Ascending aorta (tissue), 2 donors: ENCODE results near the gene COPS2. TPM values are rescaled to one million over a fixed set of nuclear protein-coding genes. Genes with fewer than 3 reads are reported as not detected.

Experiments
- DNase-seq, 2 donors: peaks; one replicate each; pipeline ENCODE4 v3.0.0-alpha.2; 2019; ENCODE audit warnings: low spot score in 2 of 2
- H3K27ac ChIP-seq, 2 donors: fragments of 200-600 bp; sonication (generic); one replicate each; pipeline ENCODE4 v1.5.1; 2016 to 2017; ENCODE audit warnings: mild to moderate bottlenecking in 1 of 2
- H3K27me3 ChIP-seq: fragments of 200-600 bp; sonication (generic); one replicate; pipeline ENCODE4 v1.5.1; 2017
- H3K36me3 ChIP-seq, 2 donors: fragments of 200-600 bp; sonication (generic); one replicate each; pipeline ENCODE4 v1.5.1; 2016
- H3K4me1 ChIP-seq, 2 donors: fragments of 200-600 bp; sonication (generic); one replicate each; pipeline ENCODE4 v1.5.1; 2016 to 2017; ENCODE audit warnings: mild to moderate bottlenecking in 1 of 2
- H3K4me3 ChIP-seq, 2 donors: fragments of 200-600 bp; sonication (generic); one replicate each; pipeline ENCODE4 v1.5.1; 2016 to 2017; ENCODE audit warnings: mild to moderate bottlenecking in 1 of 2
- H3K9me3 ChIP-seq, 2 donors: fragments of 200-600 bp; sonication (generic); one replicate each; pipeline ENCODE4 v1.5.1; 2016
- intact Hi-C: fragments of 100-400 bp; cut with DNase I; formaldehyde crosslinking; loops from one replicate; pipeline ENCODE4 v1.15.1; 2023
- total RNA-seq: library from RNA; depleted of rRNA; stranded (reverse); fragments of >200 nt; gene quantifications from one replicate; pipeline ENCODE4 v1.1.0, GENCODE V29; 2016
- TF ChIP-seq, protein P1 (sequence below), 3 experiments: fragments of 200-600 bp in 2 of 3; fragments of 450-650 bp in 1 of 3; sonication (generic) in 2 of 3; IDR thresholded peaks; one replicate each; pipeline ENCODE4 v1.5.1; 2016 to 2019; ENCODE audit warnings: antibody characterized with exemption in 3 of 3, mild to moderate bottlenecking in 1 of 3, moderate library complexity in 1 of 3

The COPS2 gene
- total RNA-seq, 1 donor from 2014 or later, result 56.0 TPM

DNA sequence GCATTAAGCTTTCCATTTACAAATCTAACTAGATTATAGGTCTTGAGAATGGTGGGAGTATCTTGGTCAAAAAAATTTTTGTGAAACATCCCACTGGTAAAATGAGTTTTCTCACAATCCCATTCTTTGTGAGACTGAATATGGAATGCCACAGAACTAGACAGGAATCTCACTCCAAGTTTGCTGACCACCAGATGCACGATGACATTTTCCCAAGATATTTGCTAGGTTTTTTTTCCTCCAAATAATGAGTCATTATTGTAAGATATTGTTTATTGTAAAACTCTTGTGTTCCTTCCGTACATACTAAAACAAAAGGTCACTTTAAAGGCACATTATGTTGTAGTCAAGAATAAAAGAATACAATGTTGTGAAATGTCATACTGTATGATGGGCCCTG, 53.9 kb downstream of the COPS2 start:
- peaks cover 0 to 16% of the 10 kb centered on the region in 2 donors for H3K36me3 ChIP-seq
- intact Hi-C loops, result loop anchor here (5.0 kb wide), 1 partner anchor 154 kb away; no protein-coding TSS in a partner anchor
- no peak for DNase-seq
- no peak overlapping the region for H3K27ac ChIP-seq
- no peaks in the 10 kb centered on the region for H3K4me1 ChIP-seq
- H3K4me3 ChIP-seq, result no peak overlapping the region
- H3K27me3 ChIP-seq, result no peaks in the 10 kb centered on the region
- TF ChIP-seq, protein P1, sequence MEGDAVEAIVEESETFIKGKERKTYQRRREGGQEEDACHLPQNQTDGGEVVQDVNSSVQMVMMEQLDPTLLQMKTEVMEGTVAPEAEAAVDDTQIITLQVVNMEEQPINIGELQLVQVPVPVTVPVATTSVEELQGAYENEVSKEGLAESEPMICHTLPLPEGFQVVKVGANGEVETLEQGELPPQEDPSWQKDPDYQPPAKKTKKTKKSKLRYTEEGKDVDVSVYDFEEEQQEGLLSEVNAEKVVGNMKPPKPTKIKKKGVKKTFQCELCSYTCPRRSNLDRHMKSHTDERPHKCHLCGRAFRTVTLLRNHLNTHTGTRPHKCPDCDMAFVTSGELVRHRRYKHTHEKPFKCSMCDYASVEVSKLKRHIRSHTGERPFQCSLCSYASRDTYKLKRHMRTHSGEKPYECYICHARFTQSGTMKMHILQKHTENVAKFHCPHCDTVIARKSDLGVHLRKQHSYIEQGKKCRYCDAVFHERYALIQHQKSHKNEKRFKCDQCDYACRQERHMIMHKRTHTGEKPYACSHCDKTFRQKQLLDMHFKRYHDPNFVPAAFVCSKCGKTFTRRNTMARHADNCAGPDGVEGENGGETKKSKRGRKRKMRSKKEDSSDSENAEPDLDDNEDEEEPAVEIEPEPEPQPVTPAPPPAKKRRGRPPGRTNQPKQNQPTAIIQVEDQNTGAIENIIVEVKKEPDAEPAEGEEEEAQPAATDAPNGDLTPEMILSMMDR (IDR thresholded peaks at IDR 0.05), result no peak
- H3K9me3 ChIP-seq, result no peaks in the 10 kb centered on the region

DNA sequence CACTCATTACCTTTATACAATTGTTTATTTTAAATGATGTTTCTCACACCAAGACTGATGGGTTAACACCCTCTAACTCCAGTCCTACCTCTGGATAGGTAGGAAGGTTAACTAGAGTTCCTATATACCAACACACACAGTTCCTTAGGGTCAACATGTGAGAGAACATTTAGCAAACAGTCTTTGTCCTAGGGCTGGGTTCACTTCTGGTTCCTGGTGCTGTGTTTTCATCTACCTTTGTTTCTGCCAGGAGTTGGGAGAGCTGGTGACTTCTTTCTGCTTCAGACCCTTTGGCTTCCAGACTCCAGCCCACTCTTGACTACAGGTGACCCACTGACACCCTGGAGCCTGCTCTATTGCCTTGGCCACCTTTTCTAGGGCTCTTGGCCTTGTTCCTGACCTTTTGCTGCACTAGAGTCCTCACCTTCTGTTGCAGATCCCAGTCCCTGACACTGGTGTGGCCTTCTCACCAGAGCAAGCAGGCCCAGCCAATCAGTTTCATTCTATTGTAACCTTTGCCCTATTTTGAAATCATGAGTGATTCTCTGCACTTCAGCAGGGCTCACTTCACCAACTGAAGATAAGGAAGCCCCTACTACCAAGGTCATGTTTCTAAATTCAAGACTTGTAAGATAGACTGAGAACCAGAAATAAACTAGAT, 59.2 kb downstream of the COPS2 start:
- intact Hi-C loops, result no loop called here
- no peak overlapping the region for H3K4me3 ChIP-seq
- no peaks in the 10 kb centered on the region for H3K27me3 ChIP-seq
- no peaks in the 10 kb centered on the region for H3K9me3 ChIP-seq
- no peaks in the 10 kb centered on the region for H3K4me1 ChIP-seq
- H3K27ac ChIP-seq, result no peak overlapping the region
- TF ChIP-seq, protein P1 (IDR thresholded peaks at IDR 0.05), result no peak
- peaks cover 0 to 6% of the 10 kb centered on the region in 2 donors for H3K36me3 ChIP-seq
- no peak for DNase-seq

DNA sequence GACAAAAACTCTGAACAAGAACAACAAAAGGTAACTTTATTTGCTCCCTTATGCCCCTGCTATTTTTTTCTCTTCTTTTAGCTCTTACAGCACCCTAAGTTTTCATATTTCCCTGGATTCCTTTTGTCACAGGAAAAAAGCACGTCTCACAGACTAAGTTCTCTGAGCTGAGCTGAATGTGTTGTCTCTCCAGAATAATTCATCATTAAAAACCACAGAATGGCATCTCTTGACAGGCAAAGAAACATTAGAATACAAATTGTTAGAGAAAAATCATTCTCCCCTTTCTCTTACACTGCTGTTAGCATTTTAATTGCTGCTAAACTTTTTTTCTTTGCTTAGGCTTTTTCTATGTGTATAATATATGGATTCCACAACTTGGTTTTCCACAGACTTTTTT, 60.5 kb downstream of the COPS2 start:
- Histone ChIP-seq H3K36me3 (no peaks in the 10 kb centered on the region), H3K4me1 (no peaks in the 10 kb centered on the region), H3K4me3 (no peak overlapping the region), H3K27ac (no peak overlapping the region), H3K9me3 (no peaks in the 10 kb centered on the region), H3K27me3 (no peaks in the 10 kb centered on the region)
- intact Hi-C loops, result no loop called here
- DNase-seq, result no peak
- TF ChIP-seq, protein P1 (IDR thresholded peaks at IDR 0.05), result no peak

DNA sequence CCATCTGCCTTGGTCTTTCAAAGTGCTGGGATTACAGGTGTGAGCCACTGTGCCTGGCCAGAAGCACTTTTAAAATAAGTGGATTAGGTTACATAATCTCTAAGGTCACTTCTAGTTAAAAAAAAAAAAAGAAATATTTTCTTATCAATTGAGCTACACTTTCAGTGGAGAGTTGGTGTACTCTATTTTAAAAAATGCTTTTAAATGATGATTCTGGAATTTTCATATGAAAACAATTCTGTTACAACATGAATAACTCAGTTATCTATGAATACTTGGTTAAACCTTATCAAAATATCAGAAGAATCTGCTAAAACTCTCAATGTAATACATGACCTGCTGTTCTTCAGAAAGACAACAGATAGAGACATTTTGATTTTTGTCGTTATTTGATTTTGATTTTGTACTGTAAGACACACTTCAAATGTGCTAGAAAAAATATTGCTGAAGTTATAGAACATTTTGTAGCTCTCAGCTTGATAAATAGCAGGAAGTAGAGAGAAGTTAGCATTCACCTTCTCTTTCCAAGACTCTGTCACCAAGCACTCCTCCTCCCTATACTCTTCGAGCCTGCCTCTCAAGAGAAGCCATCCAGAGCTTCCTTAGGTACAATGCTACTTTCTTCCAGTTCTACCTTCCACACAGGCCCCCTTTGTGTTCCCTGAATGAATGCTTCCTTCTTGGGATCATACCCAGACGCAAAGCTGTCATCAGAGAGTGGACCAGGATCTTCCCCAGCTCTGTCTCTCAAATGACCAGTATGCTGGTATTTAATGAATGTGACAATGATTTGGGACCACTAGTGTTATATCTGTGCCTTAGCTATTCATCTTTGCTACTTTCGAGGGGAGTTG, 61.9 kb downstream of the COPS2 start:
- no peaks in the 10 kb centered on the region for H3K36me3 ChIP-seq
- H3K4me3 ChIP-seq, result no peak overlapping the region
- H3K27ac ChIP-seq, result no peak overlapping the region
- H3K9me3 ChIP-seq, result no peaks in the 10 kb centered on the region
- intact Hi-C loops, result no loop called here
- DNase-seq, result no peak
- TF ChIP-seq, protein P1 (IDR thresholded peaks at IDR 0.05), result no peak
- H3K4me1 ChIP-seq, result no peaks in the 10 kb centered on the region
- no peaks in the 10 kb centered on the region for H3K27me3 ChIP-seq

DNA sequence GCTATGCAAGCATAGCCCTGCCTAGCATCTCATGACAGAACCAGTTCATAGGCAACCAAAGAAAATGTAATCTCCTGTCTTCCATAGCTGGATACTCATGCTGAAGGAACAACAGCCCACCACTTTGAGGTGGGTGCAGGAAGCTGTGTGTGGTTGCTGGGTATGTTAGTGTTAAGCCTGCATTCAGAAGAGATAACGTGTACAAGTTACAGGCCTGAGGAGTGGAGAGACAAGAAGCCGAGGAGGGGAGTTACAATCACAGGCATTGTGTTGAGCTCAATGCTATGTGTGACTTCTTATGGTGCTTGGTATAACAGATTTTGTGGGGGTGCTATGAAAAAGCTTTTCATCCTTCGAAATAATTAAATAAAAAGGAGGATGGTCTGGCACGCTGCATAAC, 66.4 kb downstream of the COPS2 start:
- intact Hi-C loops, result no loop called here
- no peaks in the 10 kb centered on the region for H3K9me3 ChIP-seq
- no peaks in the 10 kb centered on the region for H3K36me3 ChIP-seq
- DNase-seq, result no peak
- H3K27me3 ChIP-seq, result no peaks in the 10 kb centered on the region
- H3K4me1 ChIP-seq, result no peaks in the 10 kb centered on the region
- TF ChIP-seq, protein P1 (IDR thresholded peaks at IDR 0.05), result no peak
- no peak overlapping the region for H3K4me3 ChIP-seq
- no peak overlapping the region for H3K27ac ChIP-seq
